Spleen (tissue), 7 donors: ENCODE data around the gene BCL2L11.

Experiments used
- CTCF ChIP-seq, 11 experiments: fragments of 200-600 bp in 7 of 11; fragments of 450-650 bp in 4 of 11; sonication (generic) in 4 of 11; IDR thresholded peaks in 8 of 11; conservative IDR thresholded peaks in 3 of 11; 1 replicate in 7 of 11; 2 replicates in 4 of 11; pipeline versions ENCODE4 v1.4.0 to v1.8.0; 2016 to 2021; ENCODE audit warnings: antibody characterized with exemption in 11 of 11, inconsistent platforms in 4 of 11, mild to moderate bottlenecking in 1 of 11
- POLR2AphosphoS5 ChIP-seq, 3 donors: sonication (generic); formaldehyde crosslinking; IDR thresholded peaks; one replicate each; pipeline ENCODE4 v1.5.1; 2017; ENCODE audit warnings: antibody characterized with exemption in 3 of 3
- donor health status: DM: no; HTN: no; CAD: no; lungs with moderate emphysema.
- donor health status: DM: no; HTN: no; CAD: no.
- donor health status: DM: no; HTN: no; CAD: no.

GRCh38 chr2:111123751-111124150 is 3.0 kb downstream of the BCL2L11 start:
- TF ChIP-seq CTCF (IDR thresholded peaks at IDR 0.05 in 8 of 11, conservative IDR thresholded peaks at IDR 0.05 in 3 of 11) (no peak), POLR2AphosphoS5 (IDR thresholded peaks at IDR 0.05) (peak in 1 of 3 donors; percentile 13)
